ENCODE data around the gene ASAP3.

- TF ChIP-seq EZH2 (IDR thresholded peaks at IDR 0.05; ENCODE audit: borderline replicate concordance) (no peak), EZH2phosphoT487 (IDR thresholded peaks at IDR 0.05; ENCODE audit: low read depth, severe bottlenecking, unreplicated experiment) (no peak)
- TF ChIP-seq, protein P1, sequence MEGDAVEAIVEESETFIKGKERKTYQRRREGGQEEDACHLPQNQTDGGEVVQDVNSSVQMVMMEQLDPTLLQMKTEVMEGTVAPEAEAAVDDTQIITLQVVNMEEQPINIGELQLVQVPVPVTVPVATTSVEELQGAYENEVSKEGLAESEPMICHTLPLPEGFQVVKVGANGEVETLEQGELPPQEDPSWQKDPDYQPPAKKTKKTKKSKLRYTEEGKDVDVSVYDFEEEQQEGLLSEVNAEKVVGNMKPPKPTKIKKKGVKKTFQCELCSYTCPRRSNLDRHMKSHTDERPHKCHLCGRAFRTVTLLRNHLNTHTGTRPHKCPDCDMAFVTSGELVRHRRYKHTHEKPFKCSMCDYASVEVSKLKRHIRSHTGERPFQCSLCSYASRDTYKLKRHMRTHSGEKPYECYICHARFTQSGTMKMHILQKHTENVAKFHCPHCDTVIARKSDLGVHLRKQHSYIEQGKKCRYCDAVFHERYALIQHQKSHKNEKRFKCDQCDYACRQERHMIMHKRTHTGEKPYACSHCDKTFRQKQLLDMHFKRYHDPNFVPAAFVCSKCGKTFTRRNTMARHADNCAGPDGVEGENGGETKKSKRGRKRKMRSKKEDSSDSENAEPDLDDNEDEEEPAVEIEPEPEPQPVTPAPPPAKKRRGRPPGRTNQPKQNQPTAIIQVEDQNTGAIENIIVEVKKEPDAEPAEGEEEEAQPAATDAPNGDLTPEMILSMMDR (IDR thresholded peaks at IDR 0.05; ENCODE audit: poor library complexity), result no peak
These were observed 62.6 kb downstream of the ASAP3 start for GRCh38 chr1:23421343-23421742.

All from hepatocyte (in vitro differentiated cells).